DND-41 (cell line): ENCODE data around the gene RAF1.

ENCODE experiments used
- ATAC-seq: fragments of 200-7000 bp; cut with Tn5 transposase; 3 replicates; pipeline ENCODE4 v1.9.1; 2021; ENCODE audit warnings: low read depth; ENCODE audit not compliant: insufficient read depth
- DNase-seq: peaks from one replicate; pipeline ENCODE4 v3.0.0-alpha.2; 2020
- H2AFZ ChIP-seq: 2 replicates; pipeline ENCODE4 v1.6.0; 2012; ENCODE audit warnings: low read depth, low read length
- H3K27ac ChIP-seq: 2 replicates; pipeline ENCODE4 v1.5.1; 2012; ENCODE audit warnings: low read length, inconsistent platforms
- H3K27me3 ChIP-seq: fragments of 200-600 bp; sonication (generic); 2 replicates; pipeline ENCODE4 v1.6.0; 2012; ENCODE audit warnings: low read length, mild to moderate bottlenecking, inconsistent platforms; ENCODE audit not compliant: insufficient read depth, poor library complexity
- H3K36me3 ChIP-seq: 2 replicates; pipeline ENCODE4 v1.5.1; 2012; ENCODE audit warnings: low read length, inconsistent platforms; ENCODE audit not compliant: insufficient read depth
- H3K4me1 ChIP-seq: 2 replicates; pipeline ENCODE4 v1.5.1; 2012; ENCODE audit warnings: mild to moderate bottlenecking, low read length; ENCODE audit not compliant: insufficient read depth
- H3K4me2 ChIP-seq: 2 replicates; pipeline ENCODE4 v1.6.0; 2012; ENCODE audit warnings: mild to moderate bottlenecking, moderate library complexity, low read length, inconsistent platforms; ENCODE audit not compliant: insufficient read depth
- H3K4me3 ChIP-seq, 2 experiments: fragments of 200-600 bp in 1 of 2; shearing (Covaris generic) in 1 of 2; 2 replicates each; pipeline ENCODE4 v1.5.1; 2012 to 2016; ENCODE audit warnings: inconsistent platforms in 2 of 2, low read length in 2 of 2, mild to moderate bottlenecking in 2 of 2, low read depth in 1 of 2, moderate library complexity in 1 of 2
- H3K79me2 ChIP-seq: 2 replicates; pipeline ENCODE4 v1.6.0; 2012; ENCODE audit warnings: low read length, inconsistent platforms; ENCODE audit not compliant: insufficient read depth
- H3K9ac ChIP-seq: 2 replicates; pipeline ENCODE4 v1.6.0; 2012; ENCODE audit warnings: low read depth, mild to moderate bottlenecking, inconsistent platforms, low read length, moderate library complexity
- H3K9me3 ChIP-seq: 2 replicates; pipeline ENCODE4 v1.5.1; 2012; ENCODE audit warnings: low read length, moderate library complexity, mild to moderate bottlenecking, inconsistent platforms; ENCODE audit not compliant: insufficient read depth, severe bottlenecking
- H4K20me1 ChIP-seq: 2 replicates; pipeline ENCODE4 v1.6.0; 2012; ENCODE audit warnings: low read length; ENCODE audit not compliant: insufficient read depth
- EZH2 ChIP-seq: IDR thresholded peaks from 3 replicates; pipeline ENCODE4 v1.6.1; 2012; ENCODE audit warnings: borderline replicate concordance, low read depth, mild to moderate bottlenecking, moderate library complexity, low read length, inconsistent platforms; ENCODE audit not compliant: severe bottlenecking
- TF ChIP-seq, protein P1 (sequence below): IDR thresholded peaks from 2 replicates; pipeline ENCODE4 v1.5.1; 2012; ENCODE audit warnings: borderline replicate concordance, low read length, moderate library complexity, mild to moderate bottlenecking; ENCODE audit not compliant: poor library complexity, severe bottlenecking; ENCODE audit errors: extremely low read depth

RAF1 gene

DNA sequence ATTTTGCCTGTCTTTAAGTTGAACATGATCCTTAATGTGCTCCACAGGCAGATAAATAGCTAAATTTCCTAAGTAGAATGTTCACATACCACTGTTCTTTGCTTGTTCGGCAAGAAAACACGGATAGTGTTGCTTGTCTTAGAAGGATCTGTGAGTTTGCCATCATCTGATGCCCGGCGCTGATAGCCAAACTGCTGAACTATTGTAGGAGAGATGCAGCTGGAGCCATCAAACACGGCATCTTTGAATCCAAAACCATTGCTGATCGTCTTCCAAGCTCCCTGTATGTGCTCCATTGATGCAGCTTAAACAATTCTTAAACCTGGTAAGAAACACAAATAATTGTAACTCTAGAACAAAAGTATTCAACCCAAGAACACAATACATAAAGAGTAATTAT lies 45.5 kb downstream of the RAF1 start:
- Histone ChIP-seq H3K4me3 (no peak overlapping the region), H3K36me3 (peaks cover 47% of the 10 kb centered on the region), H3K4me2 (no peak overlapping the region), H4K20me1 (peaks cover 35% of the 10 kb centered on the region; the same call in 1 of the 2 replicates), H3K9ac (no peak overlapping the region), H3K4me1 (no peaks in the 10 kb centered on the region), H3K9me3 (no peaks in the 10 kb centered on the region), H3K27ac (no peak overlapping the region), H2AFZ (no peak overlapping the region), H3K27me3 (no peaks in the 10 kb centered on the region), H3K79me2 (peaks cover 86% of the 10 kb centered on the region)
- no peak for ATAC-seq
- TF ChIP-seq, protein P1, sequence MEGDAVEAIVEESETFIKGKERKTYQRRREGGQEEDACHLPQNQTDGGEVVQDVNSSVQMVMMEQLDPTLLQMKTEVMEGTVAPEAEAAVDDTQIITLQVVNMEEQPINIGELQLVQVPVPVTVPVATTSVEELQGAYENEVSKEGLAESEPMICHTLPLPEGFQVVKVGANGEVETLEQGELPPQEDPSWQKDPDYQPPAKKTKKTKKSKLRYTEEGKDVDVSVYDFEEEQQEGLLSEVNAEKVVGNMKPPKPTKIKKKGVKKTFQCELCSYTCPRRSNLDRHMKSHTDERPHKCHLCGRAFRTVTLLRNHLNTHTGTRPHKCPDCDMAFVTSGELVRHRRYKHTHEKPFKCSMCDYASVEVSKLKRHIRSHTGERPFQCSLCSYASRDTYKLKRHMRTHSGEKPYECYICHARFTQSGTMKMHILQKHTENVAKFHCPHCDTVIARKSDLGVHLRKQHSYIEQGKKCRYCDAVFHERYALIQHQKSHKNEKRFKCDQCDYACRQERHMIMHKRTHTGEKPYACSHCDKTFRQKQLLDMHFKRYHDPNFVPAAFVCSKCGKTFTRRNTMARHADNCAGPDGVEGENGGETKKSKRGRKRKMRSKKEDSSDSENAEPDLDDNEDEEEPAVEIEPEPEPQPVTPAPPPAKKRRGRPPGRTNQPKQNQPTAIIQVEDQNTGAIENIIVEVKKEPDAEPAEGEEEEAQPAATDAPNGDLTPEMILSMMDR = no peak
- no peak for TF ChIP-seq EZH2
- no peak for DNase-seq

- no peak overlapping the region for H3K27ac ChIP-seq
- peaks cover 68% of the 10 kb centered on the region for H3K36me3 ChIP-seq
- H3K9ac ChIP-seq = no peak overlapping the region
- no peaks in the 10 kb centered on the region for H3K9me3 ChIP-seq
- no peak for ATAC-seq
- H2AFZ ChIP-seq = no peak overlapping the region
- TF ChIP-seq, protein P1 = no peak
- no peak for TF ChIP-seq EZH2
- no peak for DNase-seq
- H4K20me1 ChIP-seq = peaks cover 32% of the 10 kb centered on the region
- no peaks in the 10 kb centered on the region for H3K27me3 ChIP-seq
- no peaks in the 10 kb centered on the region for H3K4me1 ChIP-seq
- no peak overlapping the region for H3K4me3 ChIP-seq
- H3K79me2 ChIP-seq = peaks cover 80% of the 10 kb centered on the region
- no peak overlapping the region for H3K4me2 ChIP-seq
These were observed 48.7 kb downstream of the RAF1 start for GRCh38 chr3:12615266-12615665.

GRCh38 chr3:12613250-12613649 lies 50.7 kb downstream of the RAF1 start:
- peaks cover 26% of the 10 kb centered on the region for H4K20me1 ChIP-seq
- DNase-seq (no peak), ATAC-seq (no peak)
- no peaks in the 10 kb centered on the region for H3K4me1 ChIP-seq
- H3K4me2 ChIP-seq = no peak overlapping the region
- H3K27ac ChIP-seq = no peak overlapping the region
- H3K36me3 ChIP-seq = peaks cover 83% of the 10 kb centered on the region
- no peak overlapping the region for H3K4me3 ChIP-seq
- H2AFZ ChIP-seq = no peak overlapping the region
- no peaks in the 10 kb centered on the region for H3K9me3 ChIP-seq
- no peak for TF ChIP-seq EZH2
- TF ChIP-seq, protein P1 = no peak
- H3K9ac ChIP-seq = no peak overlapping the region
- H3K79me2 ChIP-seq = peaks cover 65% of the 10 kb centered on the region
- no peaks in the 10 kb centered on the region for H3K27me3 ChIP-seq
